HL-60 (cell line): ENCODE data around the gene STK32B.

Source experiments
- DNase-seq, 2 experiments: peaks; one replicate each; pipeline ENCODE4 v3.0.0-alpha.2; 2010 to 2020; ENCODE audit warnings: low read depth in 1 of 2, low spot score in 1 of 2
- H3K27ac ChIP-seq: fragments of 250-450 bp; sonication (Bioruptor Pico); replicated peaks from 2 replicates; pipeline ENCODE4 v1.5.1; 2020; ENCODE audit warnings: mild to moderate bottlenecking, moderate library complexity
- H3K27me3 ChIP-seq: fragments of 250-450 bp; sonication (Bioruptor Pico); 2 replicates; pipeline ENCODE4 v1.5.1; 2021; ENCODE audit warnings: mild to moderate bottlenecking, moderate library complexity; ENCODE audit not compliant: insufficient read depth, poor library complexity, severe bottlenecking
- H3K4me3 ChIP-seq: replicated peaks from 2 replicates; pipeline ENCODE4 v1.5.1; 2011; ENCODE audit warnings: mild to moderate bottlenecking, control low read depth, low read length; ENCODE audit not compliant: insufficient read depth
- CTCF ChIP-seq: IDR thresholded peaks from one replicate; pipeline ENCODE4 v1.5.1; 2011; ENCODE audit warnings: low read length, control low read depth, inconsistent platforms; ENCODE audit not compliant: insufficient read depth
- GABPA ChIP-seq: IDR thresholded peaks from 2 replicates; pipeline ENCODE4 v1.6.1; 2012; ENCODE audit warnings: low read depth
- POLR2AphosphoS5 ChIP-seq: IDR thresholded peaks from 2 replicates; pipeline ENCODE4 v1.6.1; 2012; ENCODE audit warnings: low read depth
- REST ChIP-seq: IDR thresholded peaks from 2 replicates; pipeline ENCODE4 v1.6.1; 2012; ENCODE audit warnings: low read depth; ENCODE audit not compliant: insufficient replicate concordance
- SPI1 ChIP-seq: IDR thresholded peaks from 2 replicates; pipeline ENCODE4 v1.6.1; 2012; ENCODE audit warnings: low read depth, mild to moderate bottlenecking, borderline replicate concordance

Gene STK32B

GRCh38 chr4:5448221-5448620 lies 396.9 kb downstream of the STK32B start:
- TF ChIP-seq SPI1 (no peak), GABPA (no peak), POLR2AphosphoS5 (no peak), CTCF (no peak), REST (no peak)
- no peak overlapping the region for H3K4me3 ChIP-seq
- no peak overlapping the region for H3K27ac ChIP-seq
- no peaks in the 10 kb centered on the region for H3K27me3 ChIP-seq
- DNase-seq, result no peak

GRCh38 chr4:5451243-5451642 lies 400.0 kb downstream of the STK32B start:
- H3K4me3 ChIP-seq, result no peak overlapping the region
- TF ChIP-seq SPI1 (no peak), REST (peak; percentile 69), GABPA (no peak), POLR2AphosphoS5 (no peak)
- H3K27ac ChIP-seq, result no peak overlapping the region
- no peaks in the 10 kb centered on the region for H3K27me3 ChIP-seq
- DNase-seq, result no peak

- Histone ChIP-seq H3K4me3 (no peak overlapping the region), H3K27ac (no peak overlapping the region), H3K27me3 (no peaks in the 10 kb centered on the region)
- DNase-seq, result no peak
- TF ChIP-seq CTCF (no peak), REST (no peak), POLR2AphosphoS5 (no peak), SPI1 (no peak), GABPA (no peak)
These were observed 400.9 kb downstream of the STK32B start for GRCh38 chr4:5452156-5452555.
